H1 (cell line): ENCODE results near the gene MOK. TPM values are rescaled to one million over a fixed set of nuclear protein-coding genes. Genes with fewer than 3 reads are reported as not detected.

ENCODE experiments used
- ASH2L ChIP-seq: fragments of 200-600, 300-600 bp; sonication (generic); IDR thresholded peaks from one replicate; pipeline ENCODE4 v1.7.1; 2017; ENCODE audit warnings: low read length
- CHD7 ChIP-seq: fragments of 300-600 bp; sonication (generic); IDR thresholded peaks from 2 replicates; pipeline ENCODE4 v1.7.1; 2012; ENCODE audit warnings: low read length, moderate library complexity, mild to moderate bottlenecking, inconsistent platforms; ENCODE audit not compliant: insufficient replicate concordance
- SUZ12 ChIP-seq: fragments of 200-600 bp; sonication (generic); IDR thresholded peaks from 2 replicates; pipeline ENCODE4 v1.6.1; 2012; ENCODE audit warnings: mild to moderate bottlenecking, inconsistent platforms, low read length, moderate library complexity, mixed read lengths
- polyA plus RNA-seq, 7 experiments: library from polyadenylated mRNA; depleted of rRNA in 3 of 7; stranded (reverse) in 5 of 7; unstranded in 2 of 7; fragments of >200 nt in 5 of 7; fragments of 200-250 nt in 2 of 7; gene quantifications; 1 replicate in 5 of 7; 2 replicates in 1 of 7; 4 replicates in 1 of 7; pipeline versions ENCODE4 v1.2.1 to v1.2.3, GENCODE V29; 2011 to 2013; ENCODE audit warnings: missing spikeins in 2 of 7, mixed read lengths in 2 of 7
- total RNA-seq: library from RNA; stranded (reverse); fragmentation: NEBNext Ultra II Directional; extraction: Animal tissue kit (Norgen Biotek cat#: 25700); gene quantifications from 2 replicates; pipeline ENCODE4 v1.2.1, GENCODE V29; 2021

The MOK gene
- total and polyA plus RNA-seq, 2 of the 8 experiments (the other 6 are each of a cell fraction or from before 2014, with no cell fraction given) = 2.1 to 2.5 TPM

GRCh38 chr14:102326583-102326982 lies 21.6 kb upstream of the MOK start (continued):
- TF ChIP-seq CHD7 (no peak), SUZ12 (no peak), ASH2L (no peak)
